ENCODE data around the gene ERBB3.

The ERBB3 gene

GRCh38 chr12:56079723-56080555 is at the start of gene ERBB3:
Gene ERBB3 (plus strand): TSS chr12:56080165. CDS start chr12:56080301, 136 bp downstream.
- Mint-ChIP-seq H3K9me3 (peaks cover 4% of the 10 kb centered on the region), H3K27me3 (ENCODE audit: low read depth, poor library complexity) (peaks cover 26% of the 10 kb centered on the region), H3K27ac (no peak within 1 kb of the TSS), H3K4me1 (peaks cover 36% of the 10 kb centered on the region), H3K4me3 (peak within 1 kb of the TSS; percentile 81), H3K36me3 (ENCODE audit: low read depth) (no peaks in the 10 kb centered on the region)
- DNase-seq, result peak; percentile 62
- no peak for TF ChIP-seq CTCF (IDR thresholded peaks at IDR 0.05)

- Mint-ChIP-seq H3K9me3 (no peaks in the 10 kb centered on the region), H3K27me3 (ENCODE audit: low read depth, poor library complexity) (peaks cover 3% of the 10 kb centered on the region), H3K4me3 (no peak overlapping the region), H3K4me1 (peaks cover 19% of the 10 kb centered on the region), H3K27ac (no peak overlapping the region), H3K36me3 (ENCODE audit: low read depth) (peaks cover 91% of the 10 kb centered on the region)
- DNase-seq, result no peak
- TF ChIP-seq CTCF (IDR thresholded peaks at IDR 0.05), result no peak
Measured at GRCh38 chr12:56031987-56032386, 48.0 kb upstream of the ERBB3 start.

- no peak overlapping the region for H3K4me3 Mint-ChIP-seq
- no peak for DNase-seq
- H3K36me3 Mint-ChIP-seq (ENCODE audit: low read depth), result peaks cover 86% of the 10 kb centered on the region
- no peak overlapping the region for H3K27ac Mint-ChIP-seq
- H3K27me3 Mint-ChIP-seq (ENCODE audit: low read depth, poor library complexity), result peaks cover 3% of the 10 kb centered on the region
- no peaks in the 10 kb centered on the region for H3K9me3 Mint-ChIP-seq
- no peak for TF ChIP-seq CTCF (IDR thresholded peaks at IDR 0.05)
- peaks cover 41% of the 10 kb centered on the region for H3K4me1 Mint-ChIP-seq
Measured at GRCh38 chr12:56034586-56035332, 45.2 kb upstream of the ERBB3 start.

- H3K9me3 Mint-ChIP-seq, result no peaks in the 10 kb centered on the region
- peak overlapping the region; percentile 62 for H3K4me3 Mint-ChIP-seq
- peaks cover 67% of the 10 kb centered on the region for H3K36me3 Mint-ChIP-seq (ENCODE audit: low read depth)
- peaks cover 3% of the 10 kb centered on the region for H3K27me3 Mint-ChIP-seq (ENCODE audit: low read depth, poor library complexity)
- H3K4me1 Mint-ChIP-seq, result peaks cover 58% of the 10 kb centered on the region
- TF ChIP-seq CTCF (IDR thresholded peaks at IDR 0.05), result no peak
- H3K27ac Mint-ChIP-seq, result peak overlapping the region; percentile 98
- DNase-seq, result no peak
Measured at GRCh38 chr12:56037161-56037560, 42.8 kb upstream of the ERBB3 start.

GRCh38 chr12:56038022-56038655 is 41.8 kb upstream of the ERBB3 start:
- TF ChIP-seq CTCF (IDR thresholded peaks at IDR 0.05), result no peak
- DNase-seq, result no peak
- H3K27ac Mint-ChIP-seq, result peak overlapping the region; percentile 98

More at GRCh38 chr12:56038022-56038655, 41.8 kb upstream of the ERBB3 start:
- peaks cover 3% of the 10 kb centered on the region for H3K27me3 Mint-ChIP-seq (ENCODE audit: low read depth, poor library complexity)
- H3K36me3 Mint-ChIP-seq (ENCODE audit: low read depth), result peaks cover 65% of the 10 kb centered on the region
- no peaks in the 10 kb centered on the region for H3K9me3 Mint-ChIP-seq
- H3K4me3 Mint-ChIP-seq, result peak overlapping the region; percentile 64
- H3K4me1 Mint-ChIP-seq, result peaks cover 66% of the 10 kb centered on the region

Measured in nephron progenitor cell (in vitro differentiated cells).